IPS DF 6.9 (cell line): ENCODE results near the gene VAV2.

ENCODE experiments used
- DNase-seq: peaks from one replicate; pipeline ENCODE4 v3.0.0-alpha.2; 2013; ENCODE audit warnings: low read depth, low spot score
- H3K27ac ChIP-seq: one replicate; pipeline ENCODE4 v1.5.1; 2013; ENCODE audit warnings: low read length, control low read depth
- H3K27me3 ChIP-seq: 2 replicates; pipeline ENCODE4 v1.6.1; 2013; ENCODE audit warnings: mild to moderate bottlenecking, low read length; ENCODE audit not compliant: control insufficient read depth, insufficient read depth
- H3K36me3 ChIP-seq: 2 replicates; pipeline ENCODE4 v1.6.1; 2013; ENCODE audit warnings: low read length; ENCODE audit not compliant: control insufficient read depth, insufficient read depth
- H3K4me1 ChIP-seq: 2 replicates; pipeline ENCODE4 v1.6.1; 2013; ENCODE audit warnings: low read length; ENCODE audit not compliant: control insufficient read depth, insufficient read depth
- H3K4me3 ChIP-seq: 2 replicates; pipeline ENCODE4 v1.5.1; 2013; ENCODE audit warnings: mild to moderate bottlenecking, low read length
- H3K9me3 ChIP-seq: 2 replicates; pipeline ENCODE4 v1.6.1; 2013; ENCODE audit warnings: low read length, inconsistent platforms; ENCODE audit not compliant: control insufficient read depth, insufficient read depth
- WGBS: extraction: QIAGEN DNeasy Blood & Tissue Kit; methylation state at CpG from one replicate; pipeline ENCODE4 v1.1.7; 2013; ENCODE audit warnings: mixed read lengths, missing lambda C conversion rate; ENCODE audit not compliant: insufficient read length, insufficient coverage; 5-methylcytosine and 5-hydroxymethylcytosine counted together

The VAV2 gene

GRCh38 chr9:133855802-133856521, 136.2 kb downstream of the VAV2 start:
- H3K27ac ChIP-seq = no peak overlapping the region
- DNase-seq = no peak

GRCh38 chr9:133855371-133855770, 136.8 kb downstream of the VAV2 start:
- Histone ChIP-seq H3K4me3 (no peak overlapping the region), H3K27ac (no peak overlapping the region), H3K36me3 (no peaks in the 10 kb centered on the region), H3K9me3 (no peaks in the 10 kb centered on the region), H3K27me3 (no peaks in the 10 kb centered on the region), H3K4me1 (0 out of 2 replicates have a peak, but pooled peaks cover 2% of the 10 kb centered on the region)
- no peak for DNase-seq
- WGBS = no CpG with 5 or more reads among the region's 15 CpGs

More at GRCh38 chr9:133855802-133856521, 136.2 kb downstream of the VAV2 start:
- no CpG with 5 or more reads among the region's 20 CpGs for WGBS
- Histone ChIP-seq H3K4me3 (no peak overlapping the region), H3K27me3 (no peaks in the 10 kb centered on the region), H3K36me3 (no peaks in the 10 kb centered on the region), H3K4me1 (0 out of 2 replicates have a peak, but pooled peaks cover 2% of the 10 kb centered on the region), H3K9me3 (no peaks in the 10 kb centered on the region)

GRCh38 chr9:133854765-133855164, 137.4 kb downstream of the VAV2 start:
- Histone ChIP-seq H3K36me3 (no peaks in the 10 kb centered on the region), H3K27ac (no peak overlapping the region), H3K9me3 (no peaks in the 10 kb centered on the region), H3K27me3 (no peaks in the 10 kb centered on the region), H3K4me1 (0 out of 2 replicates have a peak, but pooled peaks cover 2% of the 10 kb centered on the region), H3K4me3 (no peak overlapping the region)
- WGBS = no CpG with 5 or more reads among the region's 4 CpGs
- DNase-seq = no peak

- Histone ChIP-seq H3K27ac (no peak overlapping the region), H3K9me3 (no peaks in the 10 kb centered on the region), H3K36me3 (no peaks in the 10 kb centered on the region), H3K4me3 (no peak overlapping the region), H3K4me1 (0 out of 2 replicates have a peak, but pooled peaks cover 2% of the 10 kb centered on the region), H3K27me3 (no peaks in the 10 kb centered on the region)
- no peak for DNase-seq
- no CpG with 5 or more reads among the region's 6 CpGs for WGBS
Measured at GRCh38 chr9:133854048-133854447, 138.1 kb downstream of the VAV2 start.

GRCh38 chr9:133853331-133853730, 138.8 kb downstream of the VAV2 start:
- WGBS = no CpG with 5 or more reads among the region's 7 CpGs
- Histone ChIP-seq H3K36me3 (no peaks in the 10 kb centered on the region), H3K4me1 (0 out of 2 replicates have a peak, but pooled peaks cover 2% of the 10 kb centered on the region), H3K4me3 (no peak overlapping the region), H3K9me3 (no peaks in the 10 kb centered on the region), H3K27me3 (no peaks in the 10 kb centered on the region), H3K27ac (no peak overlapping the region)
- no peak for DNase-seq

- H3K9me3 ChIP-seq = no peaks in the 10 kb centered on the region
- 0 out of 2 replicates have a peak, but pooled peaks cover 2% of the 10 kb centered on the region for H3K4me1 ChIP-seq
- H3K27me3 ChIP-seq = no peaks in the 10 kb centered on the region
- no peak for DNase-seq
- no peaks in the 10 kb centered on the region for H3K36me3 ChIP-seq
- no CpG with 5 or more reads among the region's 6 CpGs for WGBS
- no peak overlapping the region for H3K4me3 ChIP-seq
- H3K27ac ChIP-seq = no peak overlapping the region
Measured at GRCh38 chr9:133852431-133852830, 139.7 kb downstream of the VAV2 start.

GRCh38 chr9:133851693-133852092, 140.4 kb downstream of the VAV2 start:
- Histone ChIP-seq H3K9me3 (no peaks in the 10 kb centered on the region), H3K36me3 (no peaks in the 10 kb centered on the region), H3K27ac (no peak overlapping the region), H3K27me3 (no peaks in the 10 kb centered on the region), H3K4me1 (0 out of 2 replicates have a peak, but pooled peaks cover 2% of the 10 kb centered on the region), H3K4me3 (no peak overlapping the region)
- no CpG with 5 or more reads among the region's 1 CpG for WGBS
- no peak for DNase-seq

- no peak overlapping the region for H3K4me3 ChIP-seq
- H3K36me3 ChIP-seq = no peaks in the 10 kb centered on the region
- H3K4me1 ChIP-seq = 0 out of 2 replicates have a peak, but pooled peaks cover 2% of the 10 kb centered on the region
- WGBS = no CpG with 5 or more reads among the region's 7 CpGs
- no peaks in the 10 kb centered on the region for H3K9me3 ChIP-seq
- no peaks in the 10 kb centered on the region for H3K27me3 ChIP-seq
- no peak overlapping the region for H3K27ac ChIP-seq
- no peak for DNase-seq
Measured at GRCh38 chr9:133850937-133851336, 141.2 kb downstream of the VAV2 start.

GRCh38 chr9:133850161-133850560, 142.0 kb downstream of the VAV2 start:
- H3K9me3 ChIP-seq = no peaks in the 10 kb centered on the region
- H3K36me3 ChIP-seq = no peaks in the 10 kb centered on the region
- no peaks in the 10 kb centered on the region for H3K27me3 ChIP-seq
- H3K4me3 ChIP-seq = no peak overlapping the region
- DNase-seq = no peak
- no peak overlapping the region for H3K27ac ChIP-seq
- H3K4me1 ChIP-seq = no peaks in the 10 kb centered on the region
- WGBS = no CpG with 5 or more reads among the region's 9 CpGs

GRCh38 chr9:133849110-133849670, 142.9 kb downstream of the VAV2 start:
- WGBS = no CpG with 5 or more reads among the region's 16 CpGs
- H3K27ac ChIP-seq = no peak overlapping the region
- no peak for DNase-seq
- H3K36me3 ChIP-seq = no peaks in the 10 kb centered on the region
- no peaks in the 10 kb centered on the region for H3K4me1 ChIP-seq
- no peak overlapping the region for H3K4me3 ChIP-seq
- H3K27me3 ChIP-seq = no peaks in the 10 kb centered on the region
- no peaks in the 10 kb centered on the region for H3K9me3 ChIP-seq
